AG09319 (cell line): ENCODE data around the gene CEACAM1.
"Not testable (repeated sequence)": the region's sequence is repeated elsewhere in the genome, so short reads cannot be mapped to it uniquely, and the experiment has no call there.

ENCODE experiments used
- DNase-seq: peaks from one replicate; pipeline ENCODE4 v3.0.0-alpha.2; 2010; ENCODE audit warnings: low read depth; ENCODE audit errors: extremely low read depth
- TF ChIP-seq, protein P1 (sequence below): IDR thresholded peaks from 2 replicates; pipeline ENCODE4 v1.5.1; 2011; ENCODE audit warnings: low read depth, mild to moderate bottlenecking, inconsistent platforms, low read length, moderate library complexity

CEACAM1 gene

DNA sequence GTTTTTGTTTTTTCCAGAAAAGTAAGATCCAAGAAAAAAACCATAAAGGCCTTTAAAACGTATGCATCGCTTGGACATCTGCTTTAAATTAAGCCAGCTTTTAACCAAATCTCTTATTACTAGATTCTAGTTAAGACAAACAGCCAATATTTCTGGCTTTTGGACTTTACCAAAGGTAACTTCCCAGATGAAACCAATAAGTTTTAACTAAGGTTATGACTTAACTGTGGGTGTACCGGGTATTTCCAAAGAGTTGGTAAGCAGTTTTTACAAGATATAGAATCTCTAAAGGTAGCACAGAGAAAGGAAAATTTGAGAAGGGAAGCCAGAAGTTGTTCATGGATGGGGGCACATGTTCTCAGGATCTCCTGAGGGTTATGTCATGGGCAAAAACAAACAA, 34.0 kb downstream of the CEACAM1 start:
- no peak for DNase-seq
- TF ChIP-seq, protein P1, sequence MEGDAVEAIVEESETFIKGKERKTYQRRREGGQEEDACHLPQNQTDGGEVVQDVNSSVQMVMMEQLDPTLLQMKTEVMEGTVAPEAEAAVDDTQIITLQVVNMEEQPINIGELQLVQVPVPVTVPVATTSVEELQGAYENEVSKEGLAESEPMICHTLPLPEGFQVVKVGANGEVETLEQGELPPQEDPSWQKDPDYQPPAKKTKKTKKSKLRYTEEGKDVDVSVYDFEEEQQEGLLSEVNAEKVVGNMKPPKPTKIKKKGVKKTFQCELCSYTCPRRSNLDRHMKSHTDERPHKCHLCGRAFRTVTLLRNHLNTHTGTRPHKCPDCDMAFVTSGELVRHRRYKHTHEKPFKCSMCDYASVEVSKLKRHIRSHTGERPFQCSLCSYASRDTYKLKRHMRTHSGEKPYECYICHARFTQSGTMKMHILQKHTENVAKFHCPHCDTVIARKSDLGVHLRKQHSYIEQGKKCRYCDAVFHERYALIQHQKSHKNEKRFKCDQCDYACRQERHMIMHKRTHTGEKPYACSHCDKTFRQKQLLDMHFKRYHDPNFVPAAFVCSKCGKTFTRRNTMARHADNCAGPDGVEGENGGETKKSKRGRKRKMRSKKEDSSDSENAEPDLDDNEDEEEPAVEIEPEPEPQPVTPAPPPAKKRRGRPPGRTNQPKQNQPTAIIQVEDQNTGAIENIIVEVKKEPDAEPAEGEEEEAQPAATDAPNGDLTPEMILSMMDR, result no peak

DNA sequence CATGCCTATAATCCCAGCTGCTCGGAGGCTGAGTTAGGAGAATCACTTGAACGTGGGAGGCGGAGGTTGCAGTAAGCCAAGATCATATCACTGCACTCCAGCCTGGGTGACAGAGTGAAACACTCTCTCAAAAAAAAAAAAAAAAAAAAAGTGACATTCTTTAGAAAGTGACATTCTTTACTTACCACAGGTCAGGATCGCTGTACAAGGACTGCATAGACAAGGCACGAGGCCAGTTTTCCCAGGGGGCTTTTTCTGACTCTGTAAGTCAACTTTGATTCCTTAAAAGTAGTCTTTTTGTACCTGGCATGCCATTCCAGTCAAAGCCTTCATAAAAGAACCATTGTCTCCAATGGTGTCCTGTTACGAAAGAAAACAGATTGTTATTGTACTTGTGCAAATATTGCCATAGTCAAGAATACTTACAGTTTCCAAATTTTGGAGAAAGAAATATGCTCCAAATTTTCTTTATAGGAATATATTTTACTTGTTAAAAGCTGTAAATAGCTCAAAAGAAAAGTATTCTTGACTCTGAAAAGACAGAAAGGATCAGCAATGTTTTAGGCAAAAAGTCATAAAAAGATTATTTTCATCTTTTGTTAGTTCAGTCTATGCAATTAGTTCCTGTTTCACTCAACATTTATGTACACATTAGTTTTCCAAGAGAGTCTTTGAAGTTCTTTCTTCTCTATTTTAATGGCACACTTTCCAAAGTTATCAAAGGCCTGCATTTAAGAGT, 39.3 kb downstream of the CEACAM1 start:
- TF ChIP-seq, protein P1, result no peak
- no peak for DNase-seq

DNA sequence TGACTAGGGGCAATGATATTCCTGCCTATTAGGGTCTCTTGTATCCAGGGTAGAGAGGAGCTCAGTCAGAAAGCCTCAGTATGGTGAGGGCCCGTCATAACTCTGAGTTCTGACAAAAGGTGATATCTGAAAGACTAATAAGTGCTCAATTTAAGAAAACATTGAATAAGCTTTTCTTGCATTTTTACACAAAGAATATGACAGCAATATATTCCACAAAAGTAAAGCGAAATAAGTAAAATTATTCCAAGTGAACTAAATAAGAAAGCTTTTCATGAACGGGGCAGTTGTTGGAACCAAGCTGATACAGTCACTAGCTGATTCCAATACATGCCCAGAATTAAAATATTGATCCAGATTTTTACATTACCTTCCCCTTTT, 40.5 kb downstream of the CEACAM1 start:
- DNase-seq, result no peak
- TF ChIP-seq, protein P1, result no peak

DNA sequence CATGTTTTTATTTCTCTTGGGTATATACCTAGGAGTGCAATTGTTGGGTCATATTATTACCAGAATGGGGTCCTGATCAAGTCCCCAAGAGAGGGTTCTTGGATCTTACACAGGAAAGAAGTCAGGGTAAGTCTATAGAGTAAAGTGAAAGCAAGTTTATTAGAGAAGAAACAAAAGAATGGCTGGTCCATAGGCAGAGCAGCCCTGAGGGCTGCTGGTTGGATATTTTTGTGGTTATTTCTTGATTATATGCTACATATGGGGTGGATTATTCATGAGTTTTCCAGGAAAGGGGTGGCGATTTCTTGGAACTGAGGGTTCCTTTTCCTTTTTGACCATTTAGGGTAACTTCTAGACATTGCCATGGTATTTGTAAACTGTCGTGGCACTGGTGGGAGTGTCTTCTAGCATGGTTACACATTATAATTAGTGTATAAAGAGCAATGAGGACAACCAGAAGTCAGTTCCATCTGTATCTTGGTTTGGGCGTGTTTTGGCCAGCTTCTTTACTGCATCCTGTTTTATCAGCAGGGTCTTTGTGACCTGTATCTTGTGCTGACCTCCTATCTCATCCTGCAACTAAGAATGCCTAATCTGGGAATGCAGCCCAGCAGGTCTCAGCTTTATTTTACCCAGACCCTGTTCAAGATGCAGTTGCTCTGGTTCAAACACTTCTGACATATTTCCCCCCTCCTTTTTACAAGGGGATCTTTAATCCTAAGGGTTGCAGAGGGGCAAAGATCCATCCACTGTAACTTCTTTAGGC, 41.1 kb downstream of the CEACAM1 start:
- DNase-seq, result no peak
- TF ChIP-seq, protein P1, result no peak

DNA sequence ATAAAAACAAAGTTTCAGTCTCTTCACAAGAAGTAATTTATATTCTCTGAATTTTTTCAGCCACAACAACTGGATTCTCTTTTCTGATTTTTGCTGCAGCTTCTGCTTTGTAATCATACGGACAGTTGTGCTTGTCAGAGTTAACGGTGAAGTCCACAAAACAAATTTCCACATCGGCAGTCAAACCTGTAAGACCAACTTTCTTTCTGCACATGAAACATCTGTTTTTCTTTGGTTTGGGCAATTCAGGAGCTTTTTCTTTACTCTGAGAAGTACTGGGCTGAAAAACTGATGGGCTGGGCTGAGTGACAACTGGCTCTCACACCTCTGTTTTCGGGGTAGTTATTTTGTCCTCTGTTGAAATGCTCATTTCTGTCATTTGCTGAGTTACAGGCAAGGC, 43.2 kb downstream of the CEACAM1 start:
- not testable (repeated sequence) for DNase-seq

DNA sequence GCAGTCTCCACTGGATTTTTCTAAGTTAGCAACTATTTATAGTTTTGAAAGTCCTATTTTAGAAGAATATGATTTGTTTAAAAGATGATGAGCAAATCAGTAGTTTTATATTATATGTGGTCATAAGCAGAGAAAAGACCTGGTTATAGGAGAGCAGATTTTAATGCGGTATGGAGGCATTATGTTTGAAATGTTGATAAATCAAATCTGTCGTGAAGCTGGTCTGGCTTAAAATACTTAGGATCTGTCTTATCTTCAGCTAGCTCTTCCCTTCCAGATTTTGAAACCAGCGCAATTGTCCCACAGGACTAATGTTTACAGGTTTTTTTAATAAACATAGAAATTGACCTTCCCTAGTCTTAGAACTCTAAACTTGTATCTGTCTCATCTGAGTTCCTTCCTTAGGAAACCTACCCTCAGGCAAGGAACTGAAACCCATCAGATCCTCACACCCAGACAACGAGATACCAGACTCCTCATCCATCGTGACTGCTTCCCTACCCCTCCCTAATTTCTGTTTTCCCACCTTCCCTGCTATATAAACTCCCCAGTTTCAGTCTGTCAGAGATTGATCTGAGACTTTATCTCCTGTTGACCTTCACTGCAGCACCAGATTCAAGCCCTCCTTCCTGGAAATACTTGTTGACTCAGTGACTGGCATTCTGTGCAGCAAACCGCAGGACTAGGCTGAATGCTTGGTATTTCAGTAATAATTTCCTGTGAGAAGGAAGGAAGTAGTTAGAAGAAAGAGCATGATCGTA, 47.8 kb downstream of the CEACAM1 start:
- no peak for DNase-seq

DNA sequence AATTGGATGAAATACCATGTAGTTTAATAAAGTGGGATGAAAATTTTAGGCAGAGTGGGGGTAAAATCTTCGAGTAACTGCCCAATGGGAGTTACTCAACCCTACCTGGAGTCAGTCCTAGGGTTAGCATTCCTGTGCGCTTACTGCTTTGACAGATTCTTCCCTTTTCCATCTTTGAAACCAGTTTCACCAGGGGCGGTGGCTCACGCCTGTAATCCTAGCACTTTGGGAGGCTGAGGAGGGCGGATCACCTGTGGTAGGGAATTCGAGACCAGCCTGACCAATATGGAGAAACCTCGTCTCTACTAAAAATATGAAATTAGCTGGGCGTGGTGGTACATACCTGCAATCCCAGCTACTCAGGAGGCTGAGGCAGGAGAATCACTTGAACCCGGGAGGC, 48.5 kb downstream of the CEACAM1 start:
- DNase-seq, result no peak
- TF ChIP-seq, protein P1, result no peak

More for the DNA sequence above, 47.8 kb downstream of the CEACAM1 start:
- TF ChIP-seq, protein P1, result no peak
